IPS-NIHi7 (cell line): Measurements from ENCODE around the gene HDGFL2.

Experiments
- DNase-seq: peaks from one replicate; pipeline ENCODE4 v3.0.0; 2012; ENCODE audit warnings: mixed read lengths; ENCODE audit errors: extremely low spot score

The HDGFL2 gene

DNA sequence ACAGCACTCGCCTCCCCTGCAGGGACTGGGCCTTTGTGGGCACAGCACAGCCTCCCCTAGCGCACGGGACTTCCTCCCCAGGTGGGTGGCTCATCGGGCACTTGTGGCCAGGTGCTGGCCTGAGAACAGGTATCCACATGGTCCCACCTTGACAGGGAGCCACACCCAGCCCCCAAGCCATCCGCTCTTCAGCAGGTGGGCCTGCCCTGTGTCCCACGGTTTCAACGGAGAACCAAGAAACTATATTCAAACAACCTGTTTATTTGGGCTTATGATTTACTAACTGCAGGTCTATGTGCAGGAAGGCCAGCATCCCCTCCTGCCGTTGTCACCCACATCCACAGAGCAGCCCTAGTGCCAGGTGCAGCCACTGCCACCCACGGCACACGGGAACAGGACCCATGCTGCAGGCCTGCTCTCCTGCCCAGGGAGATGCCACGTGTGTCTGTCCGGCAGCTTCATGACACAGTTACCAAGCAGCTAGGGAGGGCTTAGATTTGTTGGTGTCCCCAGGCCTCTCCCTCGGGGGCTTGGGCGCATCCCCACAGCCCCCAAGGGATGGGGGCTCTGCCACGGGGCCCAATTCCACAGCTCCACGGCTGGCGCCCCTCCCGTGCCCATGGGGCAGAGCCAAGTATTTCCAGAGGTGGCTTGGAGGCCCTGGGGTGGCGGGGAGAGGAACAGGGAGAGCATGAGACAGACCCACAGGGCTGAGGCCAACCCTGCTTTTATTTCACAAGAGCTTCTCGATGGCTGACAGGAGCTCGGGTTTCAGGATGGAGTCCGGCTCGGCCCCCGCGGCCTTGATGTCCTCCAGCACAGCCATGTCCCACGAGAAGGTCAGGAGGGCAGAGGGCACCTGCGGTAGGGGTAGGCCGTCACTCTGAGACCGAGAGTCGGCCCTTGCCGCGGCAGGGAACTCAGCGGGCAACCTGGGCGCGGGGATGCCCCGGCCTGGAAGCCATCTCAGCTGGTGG, 27.0 kb upstream of the HDGFL2 start:
- DNase-seq, result peak; percentile 10

DNA sequence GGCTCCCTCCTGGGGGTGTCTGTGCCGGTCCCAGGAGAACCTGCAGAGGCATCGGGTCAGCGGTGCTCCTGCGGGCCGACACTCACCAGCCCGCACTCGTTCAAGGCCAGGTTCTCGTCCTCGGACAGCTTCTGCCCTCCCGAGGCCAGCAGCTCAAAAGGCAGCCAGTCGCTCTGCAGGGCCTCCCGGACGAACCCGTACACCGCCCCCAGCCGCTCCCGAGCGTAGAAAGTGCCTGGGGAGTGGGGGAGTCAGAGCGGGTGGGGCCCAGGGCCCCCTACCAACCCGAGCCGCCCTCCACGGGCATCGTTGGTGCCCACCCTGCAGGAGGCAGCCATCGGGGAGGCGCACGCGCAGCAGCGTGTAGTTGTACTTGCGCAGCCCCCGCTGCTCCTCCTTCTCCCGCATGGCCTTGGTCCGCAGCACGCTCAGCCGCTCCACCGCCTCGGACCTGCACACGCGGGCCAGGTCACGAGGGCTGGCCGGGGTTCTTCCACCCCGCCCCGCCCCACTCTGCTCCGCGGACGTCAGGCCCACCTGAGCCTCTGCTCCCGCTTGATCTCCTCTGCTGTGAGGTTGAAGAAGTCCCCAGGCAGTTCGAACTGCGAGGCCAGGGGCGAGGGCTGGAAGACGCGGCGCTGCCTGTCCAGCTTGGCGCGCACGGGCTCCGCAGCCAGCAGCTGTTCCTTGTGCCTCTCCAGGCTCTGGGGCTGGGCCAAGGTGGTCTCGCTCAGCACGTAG, 26.0 kb upstream of the HDGFL2 start:
- peak; percentile 11 for DNase-seq

DNA sequence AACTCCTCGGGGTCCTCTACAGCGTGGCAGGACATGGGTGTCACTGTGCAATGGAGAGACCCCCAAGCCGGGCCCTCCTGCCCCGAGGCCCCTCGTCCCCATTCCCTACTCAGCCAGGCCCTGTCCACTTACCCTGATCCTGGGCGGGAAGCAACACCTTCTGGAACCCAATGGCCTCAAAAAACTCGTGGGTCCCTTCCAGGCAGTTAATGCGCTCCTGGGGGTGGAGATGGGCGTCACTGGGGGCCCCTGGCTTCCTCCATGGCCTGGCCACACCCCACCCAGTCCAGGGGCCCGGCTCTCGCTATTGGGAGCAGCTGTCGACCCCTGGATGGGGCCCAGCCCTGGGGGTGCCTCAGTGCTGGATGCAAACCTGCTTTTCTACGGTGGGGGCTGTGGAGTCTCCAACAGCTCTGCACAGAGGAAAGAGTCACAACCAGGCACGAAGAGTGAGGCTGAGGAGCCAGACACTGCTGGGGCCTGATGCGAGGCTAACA, 25.3 kb upstream of the HDGFL2 start:
- DNase-seq, result peak; percentile 9

DNA sequence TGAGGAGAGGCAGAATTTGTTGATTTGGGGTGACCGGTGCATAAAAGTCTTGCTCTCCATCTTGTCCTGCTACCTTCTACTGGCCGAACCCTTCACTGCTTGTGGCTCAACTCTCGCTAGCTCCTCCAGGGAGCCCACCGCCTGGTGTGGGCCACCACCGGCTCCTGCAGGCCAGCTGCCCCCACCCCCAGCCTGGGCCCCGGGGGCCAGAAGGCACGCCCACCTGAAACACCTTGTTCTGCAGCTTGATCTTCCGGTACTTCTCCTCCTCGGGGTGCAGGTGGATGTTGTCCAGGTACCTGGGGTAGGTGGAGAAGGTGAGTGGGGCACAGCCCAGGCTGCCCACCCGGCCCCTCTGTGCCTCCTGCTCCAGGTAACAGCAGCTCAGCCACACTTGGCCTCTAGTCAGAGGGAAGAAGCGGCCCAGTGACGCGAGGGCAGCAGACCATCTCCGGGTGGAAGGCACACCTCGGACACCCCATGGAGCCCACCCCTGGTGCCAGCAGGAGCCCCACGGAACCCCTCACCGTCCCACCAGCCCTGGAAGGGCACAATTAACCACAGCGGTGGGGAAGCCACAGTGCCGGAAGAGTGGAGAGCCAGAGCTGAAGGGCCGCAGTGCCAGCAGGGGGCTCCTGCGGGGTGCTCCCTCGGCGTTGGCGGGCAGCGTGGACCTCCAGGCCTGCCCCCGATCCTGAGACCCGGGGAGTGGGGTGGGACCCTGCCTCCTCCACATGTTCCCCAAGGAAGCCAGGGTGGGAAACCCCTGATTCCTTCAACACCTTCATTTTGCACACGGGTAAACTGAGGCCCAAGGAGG, 24.6 kb upstream of the HDGFL2 start:
- peak; percentile 11 for DNase-seq

DNA sequence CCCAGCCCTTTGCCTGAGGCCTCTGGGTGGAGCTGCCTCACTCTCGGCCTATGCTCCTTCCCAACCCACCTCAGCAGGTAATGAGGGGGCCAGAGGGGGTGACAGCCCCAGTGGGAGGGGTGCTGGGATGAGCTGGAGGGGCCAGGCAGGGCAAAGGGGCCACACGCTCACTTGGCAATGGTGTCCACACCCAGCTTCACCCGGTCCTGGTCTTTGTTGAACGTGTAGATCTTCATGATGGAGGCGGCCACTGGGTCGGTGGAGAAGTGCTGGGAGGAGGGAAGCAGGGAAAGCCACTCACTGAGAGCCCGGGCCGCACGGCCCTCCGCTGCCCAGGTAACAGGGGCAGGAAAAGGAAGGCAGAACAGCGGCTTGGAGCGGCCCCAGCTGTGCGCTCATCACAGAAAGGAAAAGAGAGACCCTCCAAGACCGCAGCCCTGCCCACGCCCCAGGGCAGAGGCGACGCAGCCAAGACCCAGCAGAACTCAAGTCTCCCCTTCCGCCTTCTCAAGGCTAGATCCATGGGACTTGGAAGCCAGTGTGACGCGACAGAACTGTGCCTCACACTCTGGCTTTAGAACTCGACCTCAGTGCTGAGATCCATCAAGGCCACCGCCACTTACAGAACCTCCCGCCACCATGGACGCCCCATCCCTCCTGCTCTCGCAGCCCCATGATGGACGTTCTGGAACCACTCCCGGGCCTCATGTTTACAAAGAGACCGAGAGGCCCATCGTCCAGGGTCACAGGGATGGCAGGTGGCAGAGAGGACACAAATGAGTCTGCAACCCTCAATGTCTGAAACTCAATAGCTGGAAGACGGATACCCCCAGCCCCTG, 23.7 kb upstream of the HDGFL2 start:
- peak; percentile 9 for DNase-seq

DNA sequence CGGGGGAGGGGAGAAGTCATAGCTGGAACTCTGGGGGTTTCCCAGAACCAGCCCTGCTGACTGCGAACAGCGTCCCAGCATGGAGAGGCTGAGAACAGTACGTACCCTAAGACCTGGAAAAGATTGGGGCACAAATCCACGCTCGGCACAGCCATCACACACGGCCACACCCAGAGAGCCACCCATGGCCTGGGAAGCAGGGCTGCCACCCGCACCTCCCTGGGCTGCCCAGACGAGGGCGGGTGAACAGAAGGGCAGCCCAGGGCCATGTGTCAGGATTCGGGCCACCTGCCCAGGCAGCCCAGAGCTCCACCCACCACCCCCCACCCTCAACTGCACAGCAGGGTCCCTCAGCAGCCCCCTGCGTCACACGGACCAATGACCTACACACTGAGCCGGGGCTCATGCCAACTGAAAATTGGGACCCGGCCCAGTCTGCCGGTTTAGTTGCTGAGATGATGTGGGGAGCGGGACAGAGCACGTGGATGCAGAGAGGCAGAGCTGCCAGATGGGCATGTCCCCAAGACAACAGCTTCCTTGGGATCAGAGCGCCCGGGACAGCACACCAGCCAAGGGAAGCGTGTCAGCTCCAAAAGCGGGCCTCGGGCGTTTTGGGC, 23.0 kb upstream of the HDGFL2 start:
- DNase-seq, result peak; percentile 35

DNA sequence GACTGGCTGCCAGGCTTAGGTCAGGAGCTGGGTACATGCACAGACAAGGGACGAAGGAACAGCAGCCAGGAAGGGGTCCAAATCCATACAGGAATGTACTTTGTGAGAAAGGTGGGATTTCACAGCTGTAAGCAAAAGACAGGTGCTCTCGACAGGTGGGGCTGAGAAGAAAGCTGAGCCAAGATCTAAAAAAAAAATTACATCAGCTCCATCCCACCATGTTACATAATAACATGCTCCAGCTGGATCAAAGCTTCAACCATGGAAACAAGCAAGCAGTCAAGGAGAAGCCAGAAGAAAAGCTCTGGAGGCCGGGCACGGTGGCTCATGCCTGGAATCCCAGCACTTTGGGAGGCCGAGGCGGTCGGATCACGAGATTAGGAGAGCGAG, 22.5 kb upstream of the HDGFL2 start:
- no peak for DNase-seq

DNA sequence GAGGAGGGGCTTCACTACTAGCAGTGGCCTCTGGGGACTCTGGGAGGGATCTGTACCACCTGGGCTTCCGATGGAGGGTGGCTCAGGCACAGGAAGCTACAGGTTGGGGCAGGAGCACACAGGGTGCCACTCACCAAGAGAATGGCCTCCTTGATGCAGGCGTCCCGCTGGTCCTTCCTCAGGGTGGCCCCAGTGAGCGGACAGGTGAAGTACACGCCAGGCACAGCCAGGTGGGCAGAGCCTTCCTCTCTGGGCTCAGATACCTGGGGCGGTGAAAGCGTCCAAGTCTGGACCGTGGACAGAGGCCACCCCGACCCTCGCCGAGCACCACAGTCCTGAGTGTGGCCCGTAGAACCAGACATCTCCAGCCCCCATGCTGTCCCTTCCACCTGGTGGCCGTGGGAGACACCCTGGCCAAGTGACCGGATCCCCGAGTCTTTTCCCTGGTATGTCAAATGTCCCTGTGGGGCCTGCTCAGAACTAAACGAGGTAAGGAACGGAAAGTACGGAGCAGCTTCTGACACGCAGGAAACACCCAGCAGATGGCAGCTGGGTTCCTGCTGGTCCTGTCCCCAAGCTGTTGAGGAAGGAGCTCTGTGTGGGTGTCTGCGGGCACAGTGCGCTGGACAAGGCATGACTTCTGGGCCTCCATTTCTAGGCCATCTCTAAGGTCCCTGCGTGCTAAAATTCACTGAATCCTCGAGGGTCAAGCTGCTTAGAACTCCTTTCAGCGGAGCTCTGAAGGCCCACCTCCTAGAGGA, 19.7 kb upstream of the HDGFL2 start:
- DNase-seq, result no peak

DNA sequence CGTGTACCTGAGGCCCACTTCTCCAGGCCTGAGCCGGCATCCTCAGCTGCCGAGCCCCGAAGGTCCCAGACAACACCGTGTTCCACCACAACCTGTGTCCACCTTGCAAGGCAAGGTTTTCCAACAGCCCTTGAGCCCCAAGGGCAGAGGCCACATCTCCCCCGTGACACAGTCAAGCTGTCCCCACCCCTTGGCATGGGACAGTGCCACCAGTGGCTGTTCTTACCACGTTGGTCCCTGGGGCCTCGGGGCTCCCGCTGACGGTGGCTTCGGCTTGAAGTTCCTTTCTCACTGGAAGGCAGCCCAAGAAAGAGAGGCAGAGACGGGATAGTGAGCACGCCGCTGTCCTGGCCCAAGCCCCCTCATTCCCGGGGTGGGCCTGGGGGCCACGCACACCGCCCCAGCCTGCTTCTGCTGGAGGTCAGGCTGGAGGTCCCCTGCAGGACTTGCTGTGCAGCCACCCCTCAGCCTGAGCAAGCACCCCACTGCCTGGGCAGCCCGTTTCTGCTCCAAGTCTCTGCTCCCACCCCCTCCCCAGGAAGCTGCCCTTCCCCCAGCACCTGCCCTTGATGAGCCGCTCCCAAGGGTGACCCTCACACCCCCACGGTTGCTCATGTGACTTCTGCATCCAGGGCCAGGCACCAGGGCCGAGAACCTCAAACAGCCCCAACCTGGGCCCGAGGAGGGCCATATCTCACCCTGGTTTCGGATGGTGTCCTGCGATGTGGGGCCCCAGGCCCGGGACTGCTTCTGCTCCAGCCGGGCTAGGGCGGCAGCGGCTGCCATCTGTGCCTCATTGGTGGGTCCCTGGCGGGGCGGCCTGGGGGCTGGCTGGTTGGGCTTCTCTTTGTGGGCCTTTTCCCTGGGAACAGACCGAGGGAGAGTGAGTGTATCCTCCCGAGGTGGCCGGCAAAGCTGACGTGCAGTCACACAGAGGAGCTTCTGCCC, 18.6 kb upstream of the HDGFL2 start:
- DNase-seq, result no peak

DNA sequence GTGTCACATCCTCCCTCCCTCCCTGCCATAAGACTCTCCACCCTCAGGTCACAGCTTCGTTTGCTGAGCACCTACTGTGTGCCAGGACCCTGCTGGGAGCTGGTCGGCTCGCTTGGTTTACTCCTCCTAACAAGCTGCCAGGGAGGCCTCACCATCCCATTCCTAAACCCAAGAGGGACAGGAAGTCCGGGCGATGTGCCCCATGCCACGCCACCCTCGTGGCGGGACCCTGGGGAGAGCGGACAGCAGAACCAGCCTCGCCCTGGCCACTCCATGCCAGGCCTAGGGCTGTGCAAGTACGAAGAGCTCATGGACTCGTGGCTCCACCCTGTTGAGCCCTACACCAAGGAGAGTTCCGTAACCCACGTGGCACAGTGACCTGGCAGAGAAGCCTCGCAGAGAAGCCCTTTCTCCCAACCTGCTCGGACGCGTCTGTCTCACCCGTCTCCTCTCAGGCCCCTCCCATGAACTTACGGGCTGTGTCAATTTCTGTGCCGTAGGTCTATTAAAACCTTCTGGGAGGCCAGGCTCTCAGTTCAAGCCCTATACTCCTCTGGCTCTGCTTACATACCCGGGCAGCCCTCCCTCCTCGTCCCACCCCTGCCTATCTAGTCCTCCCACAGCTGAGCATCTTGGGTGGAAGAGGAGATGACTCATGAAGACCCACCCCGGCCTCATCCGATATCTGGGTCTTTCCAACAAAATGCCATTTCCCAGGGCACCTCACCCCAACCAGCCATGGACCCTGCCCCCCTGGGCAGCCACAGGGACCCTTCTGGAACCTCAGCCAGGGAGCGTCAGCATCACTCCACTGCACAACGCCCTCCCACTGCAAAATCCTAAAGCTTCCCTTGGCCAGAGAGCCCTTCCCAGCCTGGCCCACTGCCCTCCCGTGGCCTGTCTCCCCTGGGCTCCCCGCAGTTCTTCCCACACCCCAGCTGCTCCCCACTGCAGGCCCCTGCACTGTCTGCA, 17.1 kb upstream of the HDGFL2 start:
- DNase-seq, result peak; percentile 8

DNA sequence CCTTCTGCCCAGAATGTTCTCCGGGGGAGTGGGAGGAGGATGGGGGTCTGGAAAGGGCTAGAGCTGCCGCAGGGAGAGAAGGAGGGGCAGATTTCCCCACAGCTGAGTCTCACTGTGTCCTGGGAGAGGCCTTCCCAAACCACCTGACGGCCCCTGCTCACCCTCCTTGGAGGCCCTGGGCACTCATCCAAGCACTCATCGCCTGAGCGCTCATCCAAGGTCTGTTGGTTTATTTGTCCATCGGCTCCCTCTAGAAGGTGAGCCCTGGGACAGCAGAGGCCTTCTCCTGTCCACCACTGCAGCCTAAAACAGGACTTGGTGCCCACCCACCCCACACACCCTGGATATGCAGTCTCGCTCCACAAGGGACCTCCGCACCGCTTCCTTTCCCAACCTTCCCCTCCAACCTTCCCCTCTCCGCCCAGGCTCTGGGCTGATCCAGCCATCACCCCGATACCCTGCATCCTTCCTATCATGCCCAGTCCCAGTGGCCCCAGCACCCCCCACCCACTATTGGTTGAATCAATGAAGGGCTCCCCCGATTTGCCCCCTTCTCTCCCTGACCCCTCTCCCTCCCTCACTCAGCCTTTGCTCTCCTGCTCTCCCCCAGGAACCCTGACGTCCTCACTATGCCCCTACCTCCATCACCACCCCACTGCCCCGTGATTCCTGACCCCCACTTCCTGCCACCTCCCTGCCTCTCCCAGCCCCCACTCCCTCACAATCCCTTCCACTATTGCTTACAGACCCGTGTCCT, 16.2 kb upstream of the HDGFL2 start:
- peak; percentile 12 for DNase-seq

DNA sequence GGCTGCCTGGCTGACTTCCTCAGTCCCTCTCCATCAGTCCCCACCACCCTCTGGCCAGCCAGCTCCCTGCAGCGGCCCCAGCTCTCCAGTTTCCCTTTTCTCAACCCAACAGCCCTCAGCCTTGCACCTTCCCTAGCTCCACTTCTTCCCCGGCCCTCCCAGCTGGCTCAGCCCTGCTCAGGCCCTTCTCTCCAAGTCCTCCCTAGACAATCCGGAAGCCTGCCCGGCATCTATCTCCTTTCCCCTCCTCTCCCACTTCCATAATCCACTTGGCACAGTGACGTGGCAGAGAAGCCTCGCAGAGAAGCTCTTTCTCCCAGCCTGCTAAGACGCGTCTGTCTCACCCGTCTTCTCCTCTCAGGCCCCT, 15.6 kb upstream of the HDGFL2 start:
- DNase-seq, result peak; percentile 22

DNA sequence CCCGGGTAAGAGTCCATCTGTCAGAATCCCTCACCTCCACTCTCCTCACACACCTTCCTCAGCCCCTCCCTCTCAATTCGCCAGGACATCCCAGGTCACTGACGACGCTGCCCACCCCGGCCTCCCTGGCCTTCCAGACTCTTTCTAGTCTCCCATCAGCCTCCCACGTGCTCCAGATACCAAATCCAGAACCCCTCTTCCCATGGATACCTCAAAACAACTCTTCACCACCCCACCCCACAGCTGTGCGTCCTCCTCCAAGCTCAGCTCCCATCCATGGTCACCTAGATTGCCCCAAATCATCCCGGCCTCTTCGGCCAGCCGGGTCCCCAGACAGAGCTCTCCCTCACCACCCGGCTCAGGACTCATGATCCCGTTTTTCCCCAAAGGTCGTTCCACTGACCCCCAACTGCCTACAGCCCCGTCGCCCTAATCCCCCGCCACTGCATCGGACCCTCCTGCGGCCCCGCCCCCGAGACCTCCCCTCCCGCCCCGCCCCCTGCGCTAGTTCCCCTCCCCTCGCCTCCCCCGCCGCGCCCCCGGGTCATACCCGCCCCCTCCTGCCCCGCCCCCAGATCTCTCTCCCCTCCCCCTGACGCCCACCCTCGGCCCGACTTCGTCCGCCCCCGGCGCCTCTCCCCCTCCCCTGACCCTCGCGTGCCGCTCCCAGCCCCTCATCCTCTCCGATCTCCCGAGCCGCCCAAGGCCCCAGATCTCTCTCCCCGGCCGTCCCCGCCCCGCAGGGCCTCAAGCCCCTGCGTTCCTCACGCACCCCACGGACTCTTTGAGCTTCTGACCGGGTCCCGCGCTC, 15.0 kb upstream of the HDGFL2 start:
- DNase-seq, result peak; percentile 90

DNA sequence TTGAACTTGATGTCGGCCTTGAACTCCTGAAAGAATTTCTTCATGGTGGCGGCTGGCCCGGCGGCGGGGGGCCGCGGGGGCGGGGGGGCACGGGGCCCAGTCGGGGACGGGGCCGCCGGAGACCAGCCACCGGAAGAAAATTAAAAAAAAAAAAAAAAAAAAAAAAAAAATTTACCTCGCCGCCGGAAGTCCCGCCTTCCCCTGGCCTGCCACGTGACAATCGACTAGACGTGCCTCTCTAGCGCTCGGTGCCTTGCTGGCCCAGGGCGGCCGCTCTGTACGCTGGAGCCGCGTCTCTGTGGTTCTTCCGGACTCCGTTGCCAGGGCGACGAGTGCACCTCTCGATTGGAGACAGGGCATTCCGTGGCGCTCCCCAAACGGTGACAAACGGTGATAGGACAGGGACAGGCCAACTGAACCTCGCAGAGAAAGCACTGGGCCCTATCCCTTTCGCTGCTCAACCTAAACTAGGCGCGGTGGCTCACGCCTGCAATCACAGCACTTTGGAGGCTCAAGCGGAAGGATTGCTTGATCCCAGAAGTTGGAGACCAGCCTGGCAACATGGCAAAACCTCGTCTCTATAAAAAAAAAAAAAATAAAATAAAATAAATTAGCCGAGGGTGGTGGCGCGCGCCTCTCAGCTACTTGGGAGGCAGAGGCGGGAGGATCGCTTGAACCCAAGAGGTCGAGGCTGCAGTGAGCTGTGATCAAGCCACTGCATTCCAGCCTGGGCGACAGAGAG, 14.3 kb upstream of the HDGFL2 start, which contains the start of gene UBXN6:
Gene UBXN6 (minus strand): TSS at position 141 of the 742 bp plus-strand sequence. CDS start 97 bp downstream, at position 44.
- peak; percentile 97 for DNase-seq
